GM12878 (cell line): Measurements from ENCODE around the gene ACVR1B. TPM values are rescaled to one million over a fixed set of nuclear protein-coding genes. Genes with fewer than 3 reads are reported as not detected.

ENCODE experiments used
- CBX3 ChIP-seq: fragments of 200-600 bp; sonication (generic); IDR thresholded peaks from 2 replicates; pipeline ENCODE4 v1.6.1; 2016; ENCODE audit warnings: low read depth, borderline replicate concordance
- CHD1 ChIP-seq: IDR thresholded peaks from 2 replicates; pipeline ENCODE4 v1.6.1; 2012; ENCODE audit warnings: low read depth, low read length, improper control_type of control experiment
- CHD2 ChIP-seq: IDR thresholded peaks from 2 replicates; pipeline ENCODE4 v1.6.1; 2011; ENCODE audit warnings: low read depth, low read length, improper control_type of control experiment, borderline replicate concordance
- CREM ChIP-seq: IDR thresholded peaks from 2 replicates; pipeline ENCODE4 v1.6.1; 2014; ENCODE audit warnings: antibody characterized with exemption, low read depth
- JUND ChIP-seq: IDR thresholded peaks from 2 replicates; pipeline ENCODE4 v1.6.1; 2012; ENCODE audit warnings: low read depth, mild to moderate bottlenecking, low read length, improper control_type of control experiment, moderate library complexity
- KLF5 ChIP-seq: fragments of 450-650 bp; IDR thresholded peaks from 2 replicates; pipeline ENCODE4 v1.6.1; 2014; ENCODE audit warnings: mild to moderate bottlenecking; ENCODE audit not compliant: partially characterized antibody
- MEF2A ChIP-seq: IDR thresholded peaks from 2 replicates; pipeline ENCODE4 v1.6.1; 2011; ENCODE audit warnings: low read depth, mild to moderate bottlenecking, low read length, moderate library complexity; ENCODE audit not compliant: insufficient read depth
- MTA2 ChIP-seq: fragments of 450-650 bp; IDR thresholded peaks from 2 replicates; pipeline ENCODE4 v1.6.1; 2016; ENCODE audit warnings: low read depth, mild to moderate bottlenecking, moderate library complexity
- RBBP5 ChIP-seq: fragments of 200-600 bp; sonication (generic); conservative IDR thresholded peaks from 2 replicates; pipeline ENCODE4 v1.6.1; 2016
- RUNX3 ChIP-seq: IDR thresholded peaks from 2 replicates; pipeline ENCODE4 v1.6.1; 2012; ENCODE audit warnings: low read length, inconsistent platforms
- SIN3A ChIP-seq: IDR thresholded peaks from 2 replicates; pipeline ENCODE4 v1.6.1; 2012; ENCODE audit warnings: low read depth, low read length, improper control_type of control experiment
- TARDBP ChIP-seq: IDR thresholded peaks from 2 replicates; pipeline ENCODE4 v1.6.1; 2016; ENCODE audit warnings: borderline replicate concordance
- TBL1XR1 ChIP-seq: IDR thresholded peaks from 2 replicates; pipeline ENCODE4 v1.6.1; 2012; ENCODE audit warnings: low read depth, low read length, improper control_type of control experiment
- TCF12 ChIP-seq: IDR thresholded peaks from 2 replicates; pipeline ENCODE4 v1.6.1; 2011; ENCODE audit warnings: low read depth, mild to moderate bottlenecking, low read length
- ZNF217 ChIP-seq: fragments of 450-650 bp; IDR thresholded peaks from 2 replicates; pipeline ENCODE4 v1.6.1; 2017; ENCODE audit warnings: antibody characterized with exemption, mild to moderate bottlenecking
- polyA plus RNA-seq, 11 experiments: library from polyadenylated mRNA; depleted of rRNA in 4 of 11; unstranded in 6 of 11; stranded (reverse) in 5 of 11; fragments of >200 nt; fragmentation: Nextera tagmentation in 4 of 11; fragmentation: Illumina TruSeq in 1 of 11; extraction: Ambion mirVana in 4 of 11; extraction: Trizol in 1 of 11; gene quantifications; 1 replicate in 1 of 11; 2 replicates in 10 of 11; pipeline versions ENCODE4 v1.2.1 to v1.2.3, GENCODE V29; 2011 to 2016; ENCODE audit warnings: inconsistent platforms in 2 of 11, missing spikeins in 2 of 11, low read depth in 1 of 11
- total RNA-seq, 4 experiments: library from RNA; depleted of rRNA in 3 of 4; stranded (reverse); fragments of >200 nt in 3 of 4; fragmentation: Illumina TruSeq in 1 of 4; extraction: Trizol in 1 of 4; gene quantifications; 2 replicates each; pipeline versions ENCODE4 v1.2.1 to v1.2.3, GENCODE V29; 2013 to 2021
- TF ChIP-seq, protein P1 (sequence below): IDR thresholded peaks from 2 replicates; pipeline ENCODE4 v1.6.1; 2011; ENCODE audit warnings: low read depth, mild to moderate bottlenecking, low read length, moderate library complexity, borderline replicate concordance; ENCODE audit errors: extremely low read depth
- TF ChIP-seq, protein P2 (sequence below): fragments of 450-650 bp; formaldehyde crosslinking; IDR thresholded peaks from 2 replicates; pipeline ENCODE4 v1.5.0; 2022; ENCODE audit warnings: mild to moderate bottlenecking, missing genetic modification characterization
- TF ChIP-seq, protein P3 (sequence below): fragments of 450-650 bp; IDR thresholded peaks from 2 replicates; pipeline ENCODE4 v1.6.1; 2017; ENCODE audit warnings: mild to moderate bottlenecking, low read depth, inconsistent platforms; ENCODE audit not compliant: poor library complexity, severe bottlenecking

ACVR1B gene
- total and polyA plus RNA-seq, 10 of the 15 experiments (the other 5 are each of a cell fraction or from before 2014, with no cell fraction given) = 0.02 to 0.69 (median 0.16) TPM; not detected in 2

DNA sequence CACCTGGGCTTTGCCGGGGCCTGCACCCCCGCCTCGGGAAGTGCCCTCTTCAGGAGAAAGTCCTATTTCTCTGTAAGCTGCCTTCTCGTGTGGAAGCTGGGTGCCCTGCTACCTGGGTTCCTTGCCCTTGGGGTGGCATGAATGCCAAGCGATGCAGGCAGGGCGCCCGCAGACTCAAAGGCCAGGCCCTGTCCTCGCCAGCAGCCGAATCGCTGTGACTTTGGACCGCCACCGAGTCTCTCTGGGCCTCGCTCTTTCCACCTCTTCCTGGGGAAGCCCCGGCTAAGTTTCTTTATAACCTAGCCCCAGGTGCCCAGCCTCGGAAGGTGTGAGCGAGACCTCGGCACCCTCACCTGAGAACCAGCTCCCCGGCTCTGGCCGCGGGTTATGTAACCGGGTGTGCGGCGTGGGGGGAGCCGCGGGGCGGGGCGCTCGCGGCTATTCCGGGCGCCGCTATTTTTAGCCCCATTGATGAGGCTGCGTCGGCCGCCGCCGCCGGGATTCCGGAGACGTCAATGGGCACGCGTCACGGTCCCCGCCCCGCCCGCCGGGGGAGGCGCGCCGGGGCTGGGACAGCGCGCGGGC, 85.2 kb downstream of the ACVR1B start (continued):
- peak; percentile 83 for TF ChIP-seq CREM
- peak; percentile 36; the same call in 1 of the 2 replicates for TF ChIP-seq JUND
- TF ChIP-seq, protein P1, sequence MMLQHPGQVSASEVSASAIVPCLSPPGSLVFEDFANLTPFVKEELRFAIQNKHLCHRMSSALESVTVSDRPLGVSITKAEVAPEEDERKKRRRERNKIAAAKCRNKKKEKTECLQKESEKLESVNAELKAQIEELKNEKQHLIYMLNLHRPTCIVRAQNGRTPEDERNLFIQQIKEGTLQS = no peak
- TF ChIP-seq, protein P2, sequence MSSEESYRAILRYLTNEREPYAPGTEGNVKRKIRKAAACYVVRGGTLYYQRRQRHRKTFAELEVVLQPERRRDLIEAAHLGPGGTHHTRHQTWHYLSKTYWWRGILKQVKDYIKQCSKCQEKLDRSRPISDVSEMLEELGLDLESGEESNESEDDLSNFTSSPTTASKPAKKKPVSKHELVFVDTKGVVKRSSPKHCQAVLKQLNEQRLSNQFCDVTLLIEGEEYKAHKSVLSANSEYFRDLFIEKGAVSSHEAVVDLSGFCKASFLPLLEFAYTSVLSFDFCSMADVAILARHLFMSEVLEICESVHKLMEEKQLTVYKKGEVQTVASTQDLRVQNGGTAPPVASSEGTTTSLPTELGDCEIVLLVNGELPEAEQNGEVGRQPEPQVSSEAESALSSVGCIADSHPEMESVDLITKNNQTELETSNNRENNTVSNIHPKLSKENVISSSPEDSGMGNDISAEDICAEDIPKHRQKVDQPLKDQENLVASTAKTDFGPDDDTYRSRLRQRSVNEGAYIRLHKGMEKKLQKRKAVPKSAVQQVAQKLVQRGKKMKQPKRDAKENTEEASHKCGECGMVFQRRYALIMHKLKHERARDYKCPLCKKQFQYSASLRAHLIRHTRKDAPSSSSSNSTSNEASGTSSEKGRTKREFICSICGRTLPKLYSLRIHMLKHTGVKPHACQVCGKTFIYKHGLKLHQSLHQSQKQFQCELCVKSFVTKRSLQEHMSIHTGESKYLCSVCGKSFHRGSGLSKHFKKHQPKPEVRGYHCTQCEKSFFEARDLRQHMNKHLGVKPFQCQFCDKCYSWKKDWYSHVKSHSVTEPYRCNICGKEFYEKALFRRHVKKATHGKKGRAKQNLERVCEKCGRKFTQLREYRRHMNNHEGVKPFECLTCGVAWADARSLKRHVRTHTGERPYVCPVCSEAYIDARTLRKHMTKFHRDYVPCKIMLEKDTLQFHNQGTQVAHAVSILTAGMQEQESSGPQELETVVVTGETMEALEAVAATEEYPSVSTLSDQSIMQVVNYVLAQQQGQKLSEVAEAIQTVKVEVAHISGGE (CRISPR knock-in tag) = no peak
- TF ChIP-seq CBX3 = no peak
- no peak for TF ChIP-seq RUNX3
- TF ChIP-seq KLF5 = peak; percentile 60
- 0 out of 2 replicates have a peak, but pooled peaks have one; percentile 59 for TF ChIP-seq CHD1
- TF ChIP-seq ZNF217 = 0 out of 2 replicates have a peak, but pooled peaks have one; percentile 40
- TF ChIP-seq, protein P3, sequence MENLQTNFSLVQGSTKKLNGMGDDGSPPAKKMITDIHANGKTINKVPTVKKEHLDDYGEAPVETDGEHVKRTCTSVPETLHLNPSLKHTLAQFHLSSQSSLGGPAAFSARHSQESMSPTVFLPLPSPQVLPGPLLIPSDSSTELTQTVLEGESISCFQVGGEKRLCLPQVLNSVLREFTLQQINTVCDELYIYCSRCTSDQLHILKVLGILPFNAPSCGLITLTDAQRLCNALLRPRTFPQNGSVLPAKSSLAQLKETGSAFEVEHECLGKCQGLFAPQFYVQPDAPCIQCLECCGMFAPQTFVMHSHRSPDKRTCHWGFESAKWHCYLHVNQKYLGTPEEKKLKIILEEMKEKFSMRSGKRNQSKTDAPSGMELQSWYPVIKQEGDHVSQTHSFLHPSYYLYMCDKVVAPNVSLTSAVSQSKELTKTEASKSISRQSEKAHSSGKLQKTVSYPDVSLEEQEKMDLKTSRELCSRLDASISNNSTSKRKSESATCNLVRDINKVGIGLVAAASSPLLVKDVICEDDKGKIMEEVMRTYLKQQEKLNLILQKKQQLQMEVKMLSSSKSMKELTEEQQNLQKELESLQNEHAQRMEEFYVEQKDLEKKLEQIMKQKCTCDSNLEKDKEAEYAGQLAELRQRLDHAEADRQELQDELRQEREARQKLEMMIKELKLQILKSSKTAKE = peak; percentile 38
- TF ChIP-seq RBBP5 = no peak
- TF ChIP-seq TCF12 = peak; percentile 48; the same call in 1 of the 2 replicates
- 0 out of 2 replicates have a peak, but pooled peaks have one; percentile 44 for TF ChIP-seq SIN3A
- TF ChIP-seq MTA2 = peak; percentile 52; the same call in 1 of the 2 replicates
- TF ChIP-seq MEF2A = peak; percentile 95
- TF ChIP-seq TBL1XR1 = peak; percentile 64; the same call in 1 of the 2 replicates
- TF ChIP-seq TARDBP = no peak
- peak; percentile 45; the same call in 1 of the 2 replicates for TF ChIP-seq CHD2
